ENCODE data around the gene SYTL2. TPM values are rescaled to one million over a fixed set of nuclear protein-coding genes. Genes with fewer than 3 reads are reported as not detected.
A peak's percentile ranks its signal among the peaks of the same experiment; 100 is the strongest.

The SYTL2 gene
- total RNA-seq, 1 donor from 2014 or later, result 17.4 TPM

- Histone ChIP-seq H3K27ac (peak within 1 kb of the TSS; percentile 97), H3K27me3 (no peaks in the 10 kb centered on the region), H3K9me3 (no peaks in the 10 kb centered on the region), H3K4me3 (peak within 1 kb of the TSS; percentile 89 to 92), H3K4me1 (peaks cover 40% of the 10 kb centered on the region), H3K36me3 (peaks cover 0 to 9% of the 10 kb centered on the region in 2 donors)
- TF ChIP-seq POLR2A (IDR thresholded peaks at IDR 0.05) (peak; percentile 55 to 97), POLR2AphosphoS5 (IDR thresholded peaks at IDR 0.05; ENCODE audit: insufficient read depth in 1 of 2, low read depth in 1 of 2) (peak; percentile 96 to 99), CTCF (IDR thresholded peaks at IDR 0.05) (no peak)
- peak in 1 of 2 donors; percentile 96 for DNase-seq (ENCODE audit: extremely low spot score in 2 of 2)
- intact Hi-C loops (cut with DNase I), result loop anchor here (2.0 kb wide), 1 partner anchor 36 kb away; the partner anchor contains the start of gene TMEM126B
These were observed 146.1 kb downstream of the SYTL2 start, which contains the start of gene CREBZF for GRCh38 chr11:85664615-85665481. Gene CREBZF (minus strand): TSS chr11:85665129. CDS start chr11:85664875, 254 bp downstream.

- TF ChIP-seq POLR2A (IDR thresholded peaks at IDR 0.05) (no peak), CTCF (IDR thresholded peaks at IDR 0.05) (peak in 2 of 3 experiments; percentile 32 to 69), POLR2AphosphoS5 (IDR thresholded peaks at IDR 0.05; ENCODE audit: insufficient read depth in 1 of 2, low read depth in 1 of 2) (no peak)
- Histone ChIP-seq H3K9me3 (no peaks in the 10 kb centered on the region), H3K27ac (peak overlapping the region; percentile 97), H3K27me3 (no peaks in the 10 kb centered on the region), H3K4me1 (peaks cover 49% of the 10 kb centered on the region), H3K36me3 (peaks cover 0 to 15% of the 10 kb centered on the region in 2 donors), H3K4me3 (peak overlapping the region; percentile 89 to 92)
- intact Hi-C loops (cut with DNase I), result loop anchor here (2.0 kb wide), 1 partner anchor 35 kb away; the partner anchor contains the start of gene TMEM126B
- DNase-seq (ENCODE audit: extremely low spot score in 2 of 2), result no peak
These were observed 147.0 kb downstream of the SYTL2 start for GRCh38 chr11:85663753-85664614.

GRCh38 chr11:85663080-85663752 lies 147.7 kb downstream of the SYTL2 start:
- TF ChIP-seq CTCF (IDR thresholded peaks at IDR 0.05) (no peak), POLR2AphosphoS5 (IDR thresholded peaks at IDR 0.05; ENCODE audit: insufficient read depth in 1 of 2, low read depth in 1 of 2) (no peak), POLR2A (IDR thresholded peaks at IDR 0.05) (no peak)
- H3K4me1 ChIP-seq, result peaks cover 55% of the 10 kb centered on the region
- no peaks in the 10 kb centered on the region for H3K27me3 ChIP-seq
- intact Hi-C loops (cut with DNase I), result no loop called here
- peak overlapping the region; percentile 97 for H3K27ac ChIP-seq
- H3K9me3 ChIP-seq, result no peaks in the 10 kb centered on the region
- H3K4me3 ChIP-seq, result peak overlapping the region; percentile 89 to 92
- DNase-seq (ENCODE audit: extremely low spot score in 2 of 2), result no peak
- peaks cover 0 to 20% of the 10 kb centered on the region in 2 donors for H3K36me3 ChIP-seq

- Histone ChIP-seq H3K4me1 (peaks cover 63% of the 10 kb centered on the region), H3K9me3 (no peaks in the 10 kb centered on the region), H3K36me3 (peaks cover 0 to 25% of the 10 kb centered on the region in 2 donors), H3K4me3 (peak overlapping the region; percentile 89 to 92), H3K27ac (no peak overlapping the region), H3K27me3 (no peaks in the 10 kb centered on the region)
- no peak for TF ChIP-seq CTCF (IDR thresholded peaks at IDR 0.05)
- no peak for TF ChIP-seq POLR2A (IDR thresholded peaks at IDR 0.05)
- no peak for TF ChIP-seq POLR2AphosphoS5 (IDR thresholded peaks at IDR 0.05; ENCODE audit: insufficient read depth in 1 of 2, low read depth in 1 of 2)
- DNase-seq (ENCODE audit: extremely low spot score in 2 of 2), result no peak
- intact Hi-C loops (cut with DNase I), result no loop called here
These were observed 148.8 kb downstream of the SYTL2 start for GRCh38 chr11:85661972-85662664.

Data from vagina (tissue), 2 donors.